ENCODE measurements around the gene PTPRD. TPM values are rescaled to one million over a fixed set of nuclear protein-coding genes. Genes with fewer than 3 reads are reported as not detected.

Gene PTPRD
- total RNA-seq, 2 donors from 2014 or later, result 97.4 to 101 TPM

DNA sequence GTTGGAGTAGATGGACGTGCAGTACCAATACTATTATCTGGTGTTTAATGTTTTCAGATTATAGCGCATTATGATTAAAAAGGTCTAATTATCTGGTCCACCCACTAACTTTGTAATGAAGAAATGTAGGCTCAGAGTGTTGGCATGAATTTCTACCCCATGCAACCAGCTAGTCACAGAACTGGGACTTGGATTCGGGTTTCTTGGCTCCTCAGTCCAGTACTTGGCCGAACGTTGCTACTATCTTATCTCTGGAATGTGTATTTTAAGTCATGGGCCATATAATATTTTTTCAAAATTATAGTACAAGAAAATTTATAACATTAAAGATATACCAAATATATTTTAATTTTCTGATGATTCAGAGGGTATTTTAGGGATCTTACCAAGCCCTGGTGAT is 2155.7 kb downstream of the PTPRD start:
- Mint-ChIP-seq H3K4me3 (no peak overlapping the region), H3K4me1 (no peaks in the 10 kb centered on the region), H3K27me3 (ENCODE audit: insufficient read depth) (no peaks in the 10 kb centered on the region), H3K9me3 (no peaks in the 10 kb centered on the region), H3K36me3 (ENCODE audit: low read depth) (peaks cover 11% of the 10 kb centered on the region), H3K27ac (no peak overlapping the region)
- 89 to 98% methylated on average over 3 to 5 of the region's 5 CpGs for WGBS, 2 experiments (ENCODE audit: insufficient coverage in 1 of 2, insufficient read length in 1 of 2)
- TF ChIP-seq, protein P1, sequence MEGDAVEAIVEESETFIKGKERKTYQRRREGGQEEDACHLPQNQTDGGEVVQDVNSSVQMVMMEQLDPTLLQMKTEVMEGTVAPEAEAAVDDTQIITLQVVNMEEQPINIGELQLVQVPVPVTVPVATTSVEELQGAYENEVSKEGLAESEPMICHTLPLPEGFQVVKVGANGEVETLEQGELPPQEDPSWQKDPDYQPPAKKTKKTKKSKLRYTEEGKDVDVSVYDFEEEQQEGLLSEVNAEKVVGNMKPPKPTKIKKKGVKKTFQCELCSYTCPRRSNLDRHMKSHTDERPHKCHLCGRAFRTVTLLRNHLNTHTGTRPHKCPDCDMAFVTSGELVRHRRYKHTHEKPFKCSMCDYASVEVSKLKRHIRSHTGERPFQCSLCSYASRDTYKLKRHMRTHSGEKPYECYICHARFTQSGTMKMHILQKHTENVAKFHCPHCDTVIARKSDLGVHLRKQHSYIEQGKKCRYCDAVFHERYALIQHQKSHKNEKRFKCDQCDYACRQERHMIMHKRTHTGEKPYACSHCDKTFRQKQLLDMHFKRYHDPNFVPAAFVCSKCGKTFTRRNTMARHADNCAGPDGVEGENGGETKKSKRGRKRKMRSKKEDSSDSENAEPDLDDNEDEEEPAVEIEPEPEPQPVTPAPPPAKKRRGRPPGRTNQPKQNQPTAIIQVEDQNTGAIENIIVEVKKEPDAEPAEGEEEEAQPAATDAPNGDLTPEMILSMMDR (conservative IDR thresholded peaks at IDR 0.05), result no peak
- Histone ChIP-seq H3K9me3 (ENCODE audit: control insufficient read depth, low read length) (no peaks in the 10 kb centered on the region), H3K27ac (ENCODE audit: low read depth, low read length) (no peak overlapping the region), H3K4me1 (ENCODE audit: control insufficient read depth, insufficient read depth, low read length) (no peaks in the 10 kb centered on the region), H3K36me3 (ENCODE audit: control insufficient read depth, insufficient read depth, low read length) (peaks cover 14% of the 10 kb centered on the region), H3K9ac (ENCODE audit: extremely low read depth, low read length, poor library complexity, severe bottlenecking) (no peak overlapping the region), H3K4me3 (ENCODE audit: low read length) (no peak overlapping the region), H3K27me3 (ENCODE audit: control insufficient read depth, insufficient read depth, low read length, poor library complexity, severe bottlenecking) (no peaks in the 10 kb centered on the region)
- no peak for DNase-seq

- no peaks in the 10 kb centered on the region for H3K27me3 ChIP-seq (ENCODE audit: control insufficient read depth, insufficient read depth, low read length, poor library complexity, severe bottlenecking)
- H3K27ac ChIP-seq (ENCODE audit: low read depth, low read length), result no peak overlapping the region
- H3K27me3 Mint-ChIP-seq (ENCODE audit: insufficient read depth), result no peaks in the 10 kb centered on the region
- TF ChIP-seq, protein P1 (conservative IDR thresholded peaks at IDR 0.05), result no peak
- H3K9ac ChIP-seq (ENCODE audit: extremely low read depth, low read length, poor library complexity, severe bottlenecking), result no peak overlapping the region
- H3K4me3 Mint-ChIP-seq, result no peak overlapping the region
- H3K36me3 ChIP-seq (ENCODE audit: control insufficient read depth, insufficient read depth, low read length), result peaks cover 14% of the 10 kb centered on the region
- no peaks in the 10 kb centered on the region for H3K9me3 ChIP-seq (ENCODE audit: control insufficient read depth, low read length)
- no peak for DNase-seq
- no peak overlapping the region for H3K4me3 ChIP-seq (ENCODE audit: low read length)
- H3K4me1 ChIP-seq (ENCODE audit: control insufficient read depth, insufficient read depth, low read length), result no peaks in the 10 kb centered on the region
- no peaks in the 10 kb centered on the region for H3K9me3 Mint-ChIP-seq
- no peaks in the 10 kb centered on the region for H3K4me1 Mint-ChIP-seq
- peaks cover 11% of the 10 kb centered on the region for H3K36me3 Mint-ChIP-seq (ENCODE audit: low read depth)
- no peak overlapping the region for H3K27ac Mint-ChIP-seq
These were observed 2156.5 kb downstream of the PTPRD start for GRCh38 chr9:8456344-8456743.

DNA sequence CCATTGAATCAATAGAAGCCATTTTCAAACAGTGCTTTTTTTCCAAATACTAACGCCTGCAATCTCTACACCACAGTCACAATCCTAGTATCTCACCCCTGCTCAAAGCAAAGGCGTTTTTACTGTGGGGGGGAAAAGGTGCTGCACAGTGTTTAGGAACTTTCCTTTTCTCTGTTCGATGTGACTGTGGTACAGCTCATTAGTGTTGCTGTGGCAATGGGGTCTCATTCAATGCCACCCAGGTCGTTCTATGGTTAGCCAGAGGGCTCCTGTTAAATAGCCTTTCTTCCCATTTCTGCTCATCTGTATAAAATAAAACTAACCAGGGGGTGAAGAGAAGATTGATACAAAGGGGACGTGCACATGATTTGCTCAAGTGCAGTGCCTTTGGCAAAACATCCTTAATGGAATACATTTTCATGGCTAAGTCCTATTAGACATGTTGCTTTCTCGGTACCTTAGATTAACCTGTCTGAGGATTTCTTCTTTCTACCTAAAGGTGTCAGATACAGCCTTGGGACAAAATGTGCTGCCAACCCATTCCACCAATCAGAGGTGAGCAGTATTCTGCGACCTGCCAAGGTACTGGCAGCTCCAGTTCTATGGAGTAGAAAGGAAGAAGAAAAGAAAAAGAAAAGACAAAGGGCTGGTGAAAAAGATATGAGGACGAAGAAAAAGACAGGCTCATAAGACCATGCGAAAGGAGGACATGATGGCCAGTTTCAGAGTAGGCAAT is 2161.8 kb downstream of the PTPRD start:
- no peaks in the 10 kb centered on the region for H3K27me3 ChIP-seq (ENCODE audit: control insufficient read depth, insufficient read depth, low read length, poor library complexity, severe bottlenecking)
- Mint-ChIP-seq H3K36me3 (ENCODE audit: low read depth) (peaks cover 9% of the 10 kb centered on the region), H3K4me3 (no peak overlapping the region), H3K4me1 (peaks cover 4% of the 10 kb centered on the region), H3K27me3 (ENCODE audit: insufficient read depth) (no peaks in the 10 kb centered on the region), H3K9me3 (no peaks in the 10 kb centered on the region), H3K27ac (no peak overlapping the region)
- 92 to 100% methylated on average over 1 to 9 of the region's 9 CpGs for WGBS, 2 experiments (ENCODE audit: insufficient coverage in 1 of 2, insufficient read length in 1 of 2)
- no peaks in the 10 kb centered on the region for H3K9me3 ChIP-seq (ENCODE audit: control insufficient read depth, low read length)
- no peak overlapping the region for H3K27ac ChIP-seq (ENCODE audit: low read depth, low read length)
- peaks cover 12% of the 10 kb centered on the region for H3K36me3 ChIP-seq (ENCODE audit: control insufficient read depth, insufficient read depth, low read length)
- TF ChIP-seq, protein P1 (conservative IDR thresholded peaks at IDR 0.05), result no peak
- no peak overlapping the region for H3K9ac ChIP-seq (ENCODE audit: extremely low read depth, low read length, poor library complexity, severe bottlenecking)
- H3K4me1 ChIP-seq (ENCODE audit: control insufficient read depth, insufficient read depth, low read length), result no peaks in the 10 kb centered on the region
- no peak for DNase-seq
- no peak overlapping the region for H3K4me3 ChIP-seq (ENCODE audit: low read length)

Data from endodermal cell (in vitro differentiated cells).